ENCODE data around the gene APLP2. TPM values are rescaled to one million over a fixed set of nuclear protein-coding genes. Genes with fewer than 3 reads are reported as not detected.

Gene APLP2
- total and polyA plus RNA-seq, 9 donors: 198 to 466 (median 251) TPM

DNA sequence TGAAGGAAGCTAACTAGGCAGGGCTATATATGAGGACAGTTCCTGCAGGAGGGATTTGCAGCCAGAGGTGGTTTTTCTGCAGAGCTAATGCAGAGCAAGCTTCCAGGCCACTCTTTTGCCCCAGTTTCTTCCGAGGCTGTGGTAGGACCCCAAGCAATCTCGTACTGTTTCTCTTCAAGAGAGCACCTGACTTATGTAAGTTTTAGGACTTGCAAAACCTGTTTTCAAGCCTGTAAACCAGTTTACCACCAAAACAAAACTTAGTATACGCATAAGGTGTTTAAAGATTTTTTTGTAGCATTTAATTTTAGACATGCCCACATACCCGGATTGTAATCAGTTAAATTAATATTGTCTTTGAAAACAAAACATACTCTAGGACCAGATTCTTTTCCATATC is 7.7 kb upstream of the APLP2 start:
- H3K4me1 ChIP-seq (ENCODE audit: insufficient read depth): no peaks in the 10 kb centered on the region

GRCh38 chr11:130063451-130063850 is 6.2 kb upstream of the APLP2 start:
- TF ChIP-seq EP300 (IDR thresholded peaks at IDR 0.05): no peak
- TF ChIP-seq, protein P1, sequence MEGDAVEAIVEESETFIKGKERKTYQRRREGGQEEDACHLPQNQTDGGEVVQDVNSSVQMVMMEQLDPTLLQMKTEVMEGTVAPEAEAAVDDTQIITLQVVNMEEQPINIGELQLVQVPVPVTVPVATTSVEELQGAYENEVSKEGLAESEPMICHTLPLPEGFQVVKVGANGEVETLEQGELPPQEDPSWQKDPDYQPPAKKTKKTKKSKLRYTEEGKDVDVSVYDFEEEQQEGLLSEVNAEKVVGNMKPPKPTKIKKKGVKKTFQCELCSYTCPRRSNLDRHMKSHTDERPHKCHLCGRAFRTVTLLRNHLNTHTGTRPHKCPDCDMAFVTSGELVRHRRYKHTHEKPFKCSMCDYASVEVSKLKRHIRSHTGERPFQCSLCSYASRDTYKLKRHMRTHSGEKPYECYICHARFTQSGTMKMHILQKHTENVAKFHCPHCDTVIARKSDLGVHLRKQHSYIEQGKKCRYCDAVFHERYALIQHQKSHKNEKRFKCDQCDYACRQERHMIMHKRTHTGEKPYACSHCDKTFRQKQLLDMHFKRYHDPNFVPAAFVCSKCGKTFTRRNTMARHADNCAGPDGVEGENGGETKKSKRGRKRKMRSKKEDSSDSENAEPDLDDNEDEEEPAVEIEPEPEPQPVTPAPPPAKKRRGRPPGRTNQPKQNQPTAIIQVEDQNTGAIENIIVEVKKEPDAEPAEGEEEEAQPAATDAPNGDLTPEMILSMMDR (IDR thresholded peaks at IDR 0.05): no peak
- TF ChIP-seq POLR2A (IDR thresholded peaks at IDR 0.05): no peak
- H3K4me1 ChIP-seq (ENCODE audit: insufficient read depth): peaks cover under 1% of the 10 kb centered on the region
- DNase-seq: no peak
- intact Hi-C loops (cut with DNase I): loop anchor here in 2 of 4 donors (10.0 kb wide), 2 partner anchors 49 to 61 kb away; no protein-coding TSS in a partner anchor
- H3K9me3 ChIP-seq: no peaks in the 10 kb centered on the region
- WGBS, 3 donors: 92 to 97% (median 96%) methylated on average over 2 of the region's 2 CpGs
- no peak overlapping the region for H3K27ac ChIP-seq
- no peak overlapping the region for H3K4me3 ChIP-seq
- no peaks in the 10 kb centered on the region for H3K27me3 ChIP-seq
- H3K36me3 ChIP-seq: no peaks in the 10 kb centered on the region

More for the DNA sequence above, 7.7 kb upstream of the APLP2 start:
- Histone ChIP-seq H3K36me3 (no peaks in the 10 kb centered on the region), H3K27me3 (no peaks in the 10 kb centered on the region), H3K27ac (no peak overlapping the region), H3K9me3 (no peaks in the 10 kb centered on the region), H3K4me3 (no peak overlapping the region)
- WGBS, 3 donors: 59 to 71% (median 67%) methylated on average over 4 of the region's 4 CpGs
- intact Hi-C loops (cut with DNase I): loop anchor here in 2 of 4 donors (10.0 kb wide), 2 partner anchors 47 to 63 kb away; no protein-coding TSS in a partner anchor
- no peak for DNase-seq
- TF ChIP-seq EP300 (IDR thresholded peaks at IDR 0.05) (no peak), POLR2A (IDR thresholded peaks at IDR 0.05) (no peak)
- TF ChIP-seq, protein P1 (IDR thresholded peaks at IDR 0.05): no peak

DNA sequence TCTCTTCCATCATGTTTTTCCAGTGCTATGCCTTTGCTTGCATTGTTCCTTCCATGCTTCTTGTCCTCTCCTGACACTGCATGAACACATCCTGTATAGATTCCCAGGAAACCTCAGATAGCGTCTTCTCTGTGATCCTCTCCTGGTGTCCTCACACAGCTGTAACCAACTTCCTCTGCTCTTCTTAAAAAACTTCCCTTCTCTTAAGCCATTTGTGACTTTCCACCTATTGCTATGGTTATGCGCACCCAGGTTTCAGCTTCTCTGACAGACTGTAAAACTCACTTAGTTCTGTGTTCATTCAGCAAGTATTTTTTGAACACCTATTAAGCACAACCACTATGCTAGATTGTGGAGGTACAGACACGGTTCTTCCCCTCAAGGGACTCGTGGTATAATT is 5.1 kb upstream of the APLP2 start:
- no peak overlapping the region for H3K4me3 ChIP-seq
- no peak for DNase-seq
- no peaks in the 10 kb centered on the region for H3K9me3 ChIP-seq
- intact Hi-C loops (cut with DNase I): loop anchor here in 2 of 4 donors (10.0 kb wide), 2 partner anchors 50 to 60 kb away; no protein-coding TSS in a partner anchor
- H3K27me3 ChIP-seq: no peaks in the 10 kb centered on the region
- peaks cover 5% of the 10 kb centered on the region for H3K4me1 ChIP-seq (ENCODE audit: insufficient read depth)
- no peak overlapping the region for H3K27ac ChIP-seq
- H3K36me3 ChIP-seq: no peaks in the 10 kb centered on the region
- 64 to 75% (median 65%) methylated on average over 4 of the region's 4 CpGs for WGBS, 3 donors
- TF ChIP-seq, protein P1 (IDR thresholded peaks at IDR 0.05): no peak
- TF ChIP-seq EP300 (IDR thresholded peaks at IDR 0.05): no peak

- WGBS, 3 donors: 40 to 49% (median 46%) methylated on average over 5 of the region's 5 CpGs
- no peaks in the 10 kb centered on the region for H3K36me3 ChIP-seq
- H3K27ac ChIP-seq: no peak overlapping the region
- intact Hi-C loops (cut with DNase I): loop anchor here (5.0 to 10.0 kb wide), 3 partner anchors 52 to 64 kb away; partner anchors contain the start of gene PRDM10 (in 2 of the 4)
- H3K27me3 ChIP-seq: no peaks in the 10 kb centered on the region
- H3K4me3 ChIP-seq: no peak overlapping the region
- H3K4me1 ChIP-seq (ENCODE audit: insufficient read depth): peaks cover 5% of the 10 kb centered on the region
- no peaks in the 10 kb centered on the region for H3K9me3 ChIP-seq
- TF ChIP-seq, protein P1 (IDR thresholded peaks at IDR 0.05): no peak
- TF ChIP-seq EP300 (IDR thresholded peaks at IDR 0.05): no peak
- no peak for TF ChIP-seq POLR2A (IDR thresholded peaks at IDR 0.05)
- no peak for DNase-seq
These were observed 3.4 kb upstream of the APLP2 start for GRCh38 chr11:130066338-130066737.
